K562 (cell line): ENCODE data around the gene KLHL22. TPM values are rescaled to one million over a fixed set of nuclear protein-coding genes. Genes with fewer than 3 reads are reported as not detected.

Source experiments
- ARID3B ChIP-seq: fragments of 250-450 bp; sonication (Bioruptor Pico); IDR thresholded peaks from 2 replicates; pipeline ENCODE4 v1.4.0; 2020; ENCODE audit warnings: borderline replicate concordance
- CGGBP1 ChIP-seq: fragments of 250-450 bp; sonication (Bioruptor Pico); IDR thresholded peaks from 2 replicates; pipeline ENCODE4 v1.9.0; 2021; ENCODE audit warnings: mild to moderate bottlenecking
- E4F1 ChIP-seq: fragments of 250-450 bp; sonication (Bioruptor Pico); IDR thresholded peaks from 2 replicates; pipeline ENCODE4 v1.5.0; 2021; ENCODE audit warnings: mild to moderate bottlenecking, borderline replicate concordance
- HES1 ChIP-seq: fragments of 450-650 bp; IDR thresholded peaks from 2 replicates; pipeline ENCODE4 v1.6.1; 2016; ENCODE audit warnings: low read depth, mild to moderate bottlenecking, moderate library complexity
- KAT7 ChIP-seq: sonication (generic); formaldehyde crosslinking; IDR thresholded peaks from 2 replicates; pipeline ENCODE4 v1.8.0; 2022; ENCODE audit warnings: missing genetic modification reagents, mild to moderate bottlenecking, borderline replicate concordance
- KDM1A ChIP-seq, 2 experiments: fragments of 450-650 bp; IDR thresholded peaks; 2 replicates each; pipeline ENCODE4 v1.6.1; 2016; ENCODE audit warnings: mild to moderate bottlenecking in 2 of 2
- MAX ChIP-seq: sonication (generic); formaldehyde crosslinking; IDR thresholded peaks from 2 replicates; pipeline ENCODE4 v1.9.0; 2022; ENCODE audit warnings: mild to moderate bottlenecking, missing genetic modification reagents
- NFE2 ChIP-seq: IDR thresholded peaks from 2 replicates; pipeline ENCODE4 v1.6.1; 2014; ENCODE audit warnings: antibody characterized with exemption, low read depth
- RAD51 ChIP-seq: fragments of 450-650 bp; IDR thresholded peaks from 2 replicates; pipeline ENCODE4 v1.7.1; 2016; ENCODE audit warnings: low read depth, mild to moderate bottlenecking, borderline replicate concordance
- RFX1 ChIP-seq: fragments of 450-650 bp; IDR thresholded peaks from 2 replicates; pipeline ENCODE4 v1.6.1; 2016; ENCODE audit warnings: mild to moderate bottlenecking, moderate library complexity
- RREB1 ChIP-seq: fragments of 250-450 bp; sonication (Bioruptor Pico); IDR thresholded peaks from 2 replicates; pipeline ENCODE4 v1.4.0; 2020
- SPI1 ChIP-seq: IDR thresholded peaks from 2 replicates; pipeline ENCODE4 v1.6.1; 2011; ENCODE audit warnings: low read depth, low read length, control low read depth, borderline replicate concordance
- TRIM24 ChIP-seq, 2 experiments: fragments of 450-650 bp; IDR thresholded peaks; 2 replicates each; pipeline ENCODE4 v1.6.1; 2016
- ZNF311 ChIP-seq: fragments of 250-450 bp; sonication (Bioruptor Pico); IDR thresholded peaks from 2 replicates; pipeline ENCODE4 v1.4.0; 2020; ENCODE audit warnings: mild to moderate bottlenecking, moderate library complexity
- ZNF316 ChIP-seq: fragments of 450-650 bp; IDR thresholded peaks from 2 replicates; pipeline ENCODE4 v1.6.1; 2016
- ZNF384 ChIP-seq: IDR thresholded peaks from 2 replicates; pipeline ENCODE4 v1.6.1; 2012; ENCODE audit warnings: low read depth, low read length, improper control_type of control experiment
- polyA plus RNA-seq, 8 experiments: library from polyadenylated mRNA; depleted of rRNA in 4 of 8; stranded (reverse) in 5 of 8; unstranded in 3 of 8; fragments of >200 nt; fragmentation: Nextera tagmentation in 2 of 8; fragmentation: Illumina TruSeq in 1 of 8; extraction: Ambion mirVana in 2 of 8; extraction: Trizol in 1 of 8; gene quantifications; 2 replicates each; pipeline versions ENCODE4 v1.2.1 to v1.2.3, GENCODE V29; 2011 to 2014; ENCODE audit warnings: inconsistent platforms in 1 of 8, missing spikeins in 1 of 8
- total RNA-seq, 7 experiments: library from RNA; depleted of rRNA in 6 of 7; stranded (reverse); fragments of >200 nt in 6 of 7; fragmentation: Illumina TruSeq in 2 of 7; extraction: Trizol in 2 of 7; gene quantifications; 2 replicates each; pipeline versions ENCODE4 v1.2.1 to v1.2.3, GENCODE V29; 2011 to 2021; ENCODE audit warnings: low replicate concordance in 1 of 7

The KLHL22 gene
- total and polyA plus RNA-seq, 9 of the 15 experiments (the other 6 are each of a cell fraction or from before 2014, with no cell fraction given), result 1.3 to 25.6 (median 15.2) TPM

- no peak for TF ChIP-seq MAX (CRISPR knock-in tag)
- no peak for TF ChIP-seq KAT7
- TF ChIP-seq ZNF384, result no peak
- TF ChIP-seq NFE2, result no peak
- no peak for TF ChIP-seq RREB1 (CRISPR knock-in tag)
- TF ChIP-seq E4F1, result no peak
- TF ChIP-seq RAD51, result no peak
- TF ChIP-seq RFX1, result no peak
- no peak for TF ChIP-seq KDM1A (IDR thresholded peaks at IDR 0.05)
- TF ChIP-seq ZNF316, result no peak
- TF ChIP-seq SPI1, result no peak
- TF ChIP-seq TRIM24 (IDR thresholded peaks at IDR 0.05), result no peak
- 0 out of 2 replicates have a peak, but pooled peaks have one; percentile 48 for TF ChIP-seq ARID3B
- TF ChIP-seq HES1, result no peak
- TF ChIP-seq ZNF311 (CRISPR knock-in tag), result no peak
- no peak for TF ChIP-seq CGGBP1
These were observed 51.3 kb downstream of the KLHL22 start (continued) for GRCh38 chr22:20444325-20444724.
